Measurements from ENCODE around the gene DTX3L.

The DTX3L gene

DNA sequence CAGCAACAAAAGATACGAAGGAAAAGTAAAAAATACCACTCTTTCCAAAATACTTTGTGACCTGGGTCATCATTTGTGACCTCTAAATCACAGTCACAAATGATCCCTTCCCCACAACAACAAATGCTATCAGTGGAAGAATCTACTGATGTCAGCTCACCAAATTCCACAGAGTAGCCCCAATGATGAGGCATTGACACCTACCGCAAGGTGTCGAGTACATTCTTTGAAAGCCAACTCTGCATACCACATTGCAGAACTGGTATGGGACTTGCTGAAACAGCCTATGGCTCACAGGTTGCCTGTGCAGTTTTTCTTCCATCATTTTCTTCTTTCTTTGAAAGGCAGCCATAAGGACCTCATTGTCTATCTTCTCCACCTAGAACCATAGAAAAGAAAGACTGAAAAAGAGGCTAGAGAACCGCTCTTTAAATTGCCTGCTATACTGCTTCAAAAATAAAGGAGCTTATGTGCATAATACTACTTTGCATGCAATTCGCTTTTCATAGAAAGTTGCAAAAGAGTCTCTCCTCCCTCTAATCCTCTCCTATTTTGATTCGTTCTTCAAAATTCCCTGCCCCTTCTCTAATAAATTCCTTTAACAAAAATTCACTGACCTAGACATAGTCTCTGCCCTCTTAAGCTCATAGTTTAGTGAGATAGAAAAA is 28.0 kb upstream of the DTX3L start:
- no peaks in the 10 kb centered on the region for H3K36me3 ChIP-seq (ENCODE audit: control insufficient read depth, insufficient read depth, low read length)
- WGBS (ENCODE audit: insufficient coverage, insufficient read length): no CpG with 5 or more reads among the region's 6 CpGs
- H3K4me3 ChIP-seq (ENCODE audit: low read length): no peak overlapping the region
- H3K4me1 ChIP-seq (ENCODE audit: control insufficient read depth, insufficient read depth, low read length): no peaks in the 10 kb centered on the region
- no peak for DNase-seq (ENCODE audit: low read depth, low spot score)
- no peaks in the 10 kb centered on the region for H3K27me3 ChIP-seq (ENCODE audit: control insufficient read depth, insufficient read depth, low read length)
- H3K9me3 ChIP-seq (ENCODE audit: control insufficient read depth, insufficient read depth, low read length): no peaks in the 10 kb centered on the region
- H3K27ac ChIP-seq (ENCODE audit: low read length): no peak overlapping the region

DNA sequence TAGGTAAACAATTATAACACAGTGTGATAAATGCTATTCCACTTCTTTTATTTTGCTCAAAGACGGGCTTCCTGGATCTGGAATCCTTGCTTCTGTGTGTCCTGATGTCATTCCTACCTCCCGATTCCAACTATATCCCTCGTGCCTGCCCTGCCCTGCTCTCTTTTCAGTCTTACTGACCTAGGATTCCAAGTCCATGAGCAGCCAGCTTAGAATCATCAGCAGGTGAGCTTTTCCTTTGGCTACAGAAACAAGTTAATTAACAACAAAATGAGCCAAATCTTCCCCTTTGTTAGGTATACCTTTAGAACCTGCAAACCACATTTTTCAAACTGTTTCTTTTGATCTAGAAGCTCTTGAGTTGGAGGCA is 27.5 kb upstream of the DTX3L start:
- H3K4me1 ChIP-seq (ENCODE audit: control insufficient read depth, insufficient read depth, low read length): no peaks in the 10 kb centered on the region
- H3K4me3 ChIP-seq (ENCODE audit: low read length): no peak overlapping the region
- H3K9me3 ChIP-seq (ENCODE audit: control insufficient read depth, insufficient read depth, low read length): no peaks in the 10 kb centered on the region
- H3K36me3 ChIP-seq (ENCODE audit: control insufficient read depth, insufficient read depth, low read length): no peaks in the 10 kb centered on the region
- H3K27ac ChIP-seq (ENCODE audit: low read length): no peak overlapping the region
- H3K27me3 ChIP-seq (ENCODE audit: control insufficient read depth, insufficient read depth, low read length): no peaks in the 10 kb centered on the region
- DNase-seq (ENCODE audit: low read depth, low spot score): no peak
- no CpG with 5 or more reads among the region's 3 CpGs for WGBS (ENCODE audit: insufficient coverage, insufficient read length)

DNA sequence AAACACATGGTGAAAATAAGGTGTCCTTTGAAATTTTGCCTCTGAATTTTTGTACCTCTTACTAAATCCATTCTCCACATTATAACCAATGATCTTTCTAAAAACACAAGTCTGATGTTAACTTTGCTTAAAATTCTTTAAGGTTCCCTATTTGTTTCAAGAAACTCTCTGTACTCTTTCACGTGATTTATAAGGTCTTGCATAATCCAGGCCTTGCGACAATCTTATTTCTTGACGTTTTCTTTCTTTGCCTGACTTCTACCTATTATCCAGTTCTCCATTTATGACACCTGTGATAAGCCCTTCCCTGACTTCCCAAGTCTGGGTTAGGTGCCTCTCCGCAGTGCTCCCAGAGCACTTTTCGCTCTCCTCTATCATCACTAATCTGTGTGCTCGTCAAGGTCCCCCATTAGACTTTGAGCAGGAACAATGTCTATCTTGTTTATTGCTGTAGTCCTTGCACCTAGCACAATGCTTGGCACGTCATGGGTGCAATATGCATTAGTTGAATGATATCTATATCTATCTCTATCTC is 25.1 kb upstream of the DTX3L start:
- Histone ChIP-seq H3K36me3 (ENCODE audit: control insufficient read depth, insufficient read depth, low read length) (no peaks in the 10 kb centered on the region), H3K27me3 (ENCODE audit: control insufficient read depth, insufficient read depth, low read length) (no peaks in the 10 kb centered on the region), H3K27ac (ENCODE audit: low read length) (no peak overlapping the region), H3K4me1 (ENCODE audit: control insufficient read depth, insufficient read depth, low read length) (no peaks in the 10 kb centered on the region), H3K9me3 (ENCODE audit: control insufficient read depth, insufficient read depth, low read length) (no peaks in the 10 kb centered on the region), H3K4me3 (ENCODE audit: low read length) (no peak overlapping the region)
- DNase-seq (ENCODE audit: low read depth, low spot score): no peak
- WGBS (ENCODE audit: insufficient coverage, insufficient read length): no CpG with 5 or more reads among the region's 7 CpGs

GRCh38 chr3:122546151-122546550 is 18.0 kb upstream of the DTX3L start:
- WGBS (ENCODE audit: insufficient coverage, insufficient read length): no CpG with 5 or more reads among the region's 5 CpGs
- Histone ChIP-seq H3K36me3 (ENCODE audit: control insufficient read depth, insufficient read depth, low read length) (no peaks in the 10 kb centered on the region), H3K27ac (ENCODE audit: low read length) (no peak overlapping the region), H3K27me3 (ENCODE audit: control insufficient read depth, insufficient read depth, low read length) (no peaks in the 10 kb centered on the region), H3K4me1 (ENCODE audit: control insufficient read depth, insufficient read depth, low read length) (no peaks in the 10 kb centered on the region), H3K4me3 (ENCODE audit: low read length) (no peak overlapping the region), H3K9me3 (ENCODE audit: control insufficient read depth, insufficient read depth, low read length) (no peaks in the 10 kb centered on the region)
- no peak for DNase-seq (ENCODE audit: low read depth, low spot score)

- no peaks in the 10 kb centered on the region for H3K4me1 ChIP-seq (ENCODE audit: control insufficient read depth, insufficient read depth, low read length)
- H3K4me3 ChIP-seq (ENCODE audit: low read length): no peak overlapping the region
- no peak for DNase-seq (ENCODE audit: low read depth, low spot score)
- no peaks in the 10 kb centered on the region for H3K9me3 ChIP-seq (ENCODE audit: control insufficient read depth, insufficient read depth, low read length)
- no peaks in the 10 kb centered on the region for H3K27me3 ChIP-seq (ENCODE audit: control insufficient read depth, insufficient read depth, low read length)
- H3K36me3 ChIP-seq (ENCODE audit: control insufficient read depth, insufficient read depth, low read length): no peaks in the 10 kb centered on the region
- WGBS (ENCODE audit: insufficient coverage, insufficient read length): no CpG with 5 or more reads among the region's 3 CpGs
- no peak overlapping the region for H3K27ac ChIP-seq (ENCODE audit: low read length)
Observed at GRCh38 chr3:122548076-122548475, 16.1 kb upstream of the DTX3L start.

DNA sequence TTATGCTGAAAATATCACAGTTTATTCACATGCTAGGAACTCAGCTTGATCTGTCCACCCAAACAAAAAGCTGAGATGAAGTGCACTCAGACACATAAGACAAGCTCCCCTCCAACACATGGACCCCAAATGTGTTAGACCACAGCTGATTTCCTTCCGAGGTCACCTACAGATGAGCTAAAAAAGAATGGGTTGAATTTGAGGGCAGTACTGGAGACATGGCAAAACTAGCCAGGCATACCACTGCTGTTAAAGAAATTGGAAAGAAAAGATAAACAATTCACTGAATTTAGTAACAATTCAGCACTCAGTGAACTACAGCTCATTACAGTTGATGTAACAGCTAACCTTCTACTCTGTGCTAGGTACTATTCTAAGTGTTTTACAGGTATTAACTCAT is 15.5 kb upstream of the DTX3L start:
- DNase-seq (ENCODE audit: low read depth, low spot score): no peak
- WGBS (ENCODE audit: insufficient coverage, insufficient read length): no CpG with 5 or more reads among the region's 1 CpG
- Histone ChIP-seq H3K36me3 (ENCODE audit: control insufficient read depth, insufficient read depth, low read length) (no peaks in the 10 kb centered on the region), H3K27ac (ENCODE audit: low read length) (no peak overlapping the region), H3K4me3 (ENCODE audit: low read length) (no peak overlapping the region), H3K4me1 (ENCODE audit: control insufficient read depth, insufficient read depth, low read length) (no peaks in the 10 kb centered on the region), H3K27me3 (ENCODE audit: control insufficient read depth, insufficient read depth, low read length) (no peaks in the 10 kb centered on the region), H3K9me3 (ENCODE audit: control insufficient read depth, insufficient read depth, low read length) (no peaks in the 10 kb centered on the region)

GRCh38 chr3:122553171-122553570 is 11.0 kb upstream of the DTX3L start:
- no peaks in the 10 kb centered on the region for H3K9me3 ChIP-seq (ENCODE audit: control insufficient read depth, insufficient read depth, low read length)
- H3K4me3 ChIP-seq (ENCODE audit: low read length): no peak overlapping the region
- no peak for DNase-seq (ENCODE audit: low read depth, low spot score)
- H3K4me1 ChIP-seq (ENCODE audit: control insufficient read depth, insufficient read depth, low read length): no peaks in the 10 kb centered on the region
- H3K27ac ChIP-seq (ENCODE audit: low read length): no peak overlapping the region
- no peaks in the 10 kb centered on the region for H3K27me3 ChIP-seq (ENCODE audit: control insufficient read depth, insufficient read depth, low read length)
- H3K36me3 ChIP-seq (ENCODE audit: control insufficient read depth, insufficient read depth, low read length): no peaks in the 10 kb centered on the region
- WGBS (ENCODE audit: insufficient coverage, insufficient read length): no CpG with 5 or more reads among the region's 3 CpGs

GRCh38 chr3:122555275-122556071 is 8.7 kb upstream of the DTX3L start:
- no peaks in the 10 kb centered on the region for H3K9me3 ChIP-seq (ENCODE audit: control insufficient read depth, insufficient read depth, low read length)

DNA sequence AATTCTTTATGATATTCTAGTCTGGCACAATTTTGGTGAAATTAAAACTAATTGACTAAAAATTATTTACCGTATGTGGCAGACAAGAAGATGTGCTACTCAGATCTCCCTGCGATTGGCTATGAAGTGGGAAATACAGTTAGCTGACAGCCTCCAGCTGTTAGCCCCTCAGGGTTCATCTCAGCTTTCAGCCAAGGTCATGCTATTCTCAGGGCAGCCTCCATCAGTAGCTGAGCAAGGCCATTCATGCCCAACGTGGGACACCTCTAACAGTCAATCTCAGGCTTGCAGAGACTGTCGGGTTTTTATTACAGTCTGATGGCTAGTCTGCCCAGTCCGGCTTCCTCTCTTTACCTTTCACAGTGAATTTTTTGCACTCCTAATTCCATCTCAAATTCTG is 6.8 kb upstream of the DTX3L start:
- Histone ChIP-seq H3K27me3 (ENCODE audit: control insufficient read depth, insufficient read depth, low read length) (no peaks in the 10 kb centered on the region), H3K36me3 (ENCODE audit: control insufficient read depth, insufficient read depth, low read length) (no peaks in the 10 kb centered on the region), H3K27ac (ENCODE audit: low read length) (no peak overlapping the region), H3K9me3 (ENCODE audit: control insufficient read depth, insufficient read depth, low read length) (no peaks in the 10 kb centered on the region), H3K4me3 (ENCODE audit: low read length) (no peak overlapping the region), H3K4me1 (ENCODE audit: control insufficient read depth, insufficient read depth, low read length) (no peaks in the 10 kb centered on the region)
- no CpG with 5 or more reads among the region's 5 CpGs for WGBS (ENCODE audit: insufficient coverage, insufficient read length)
- DNase-seq (ENCODE audit: low read depth, low spot score): no peak

More at GRCh38 chr3:122555275-122556071, 8.7 kb upstream of the DTX3L start:
- DNase-seq (ENCODE audit: low read depth, low spot score): no peak
- no CpG with 5 or more reads among the region's 6 CpGs for WGBS (ENCODE audit: insufficient coverage, insufficient read length)
- Histone ChIP-seq H3K27me3 (ENCODE audit: control insufficient read depth, insufficient read depth, low read length) (no peaks in the 10 kb centered on the region), H3K4me1 (ENCODE audit: control insufficient read depth, insufficient read depth, low read length) (no peaks in the 10 kb centered on the region), H3K36me3 (ENCODE audit: control insufficient read depth, insufficient read depth, low read length) (no peaks in the 10 kb centered on the region), H3K27ac (ENCODE audit: low read length) (no peak overlapping the region), H3K4me3 (ENCODE audit: low read length) (no peak overlapping the region)

DNA sequence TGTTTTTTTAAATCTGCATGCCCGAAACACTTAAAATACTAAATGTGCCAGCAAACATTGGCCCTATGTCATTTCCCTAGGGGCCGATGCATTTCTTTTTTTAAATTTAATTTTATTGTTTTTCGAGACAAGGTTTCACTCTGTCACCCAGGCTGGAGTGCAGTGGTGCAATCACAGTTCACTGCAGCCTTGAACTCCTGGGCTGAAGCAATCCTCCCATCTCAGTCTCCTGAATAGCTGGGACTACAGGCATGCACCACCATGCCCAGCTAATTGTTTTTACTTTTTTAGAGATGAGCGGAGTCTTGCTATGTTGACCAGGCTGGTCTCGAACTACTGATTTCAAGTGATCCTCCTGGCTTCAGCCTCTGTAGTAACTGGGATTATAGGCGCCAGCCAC is 5.5 kb upstream of the DTX3L start:
- Histone ChIP-seq H3K4me1 (ENCODE audit: control insufficient read depth, insufficient read depth, low read length) (no peaks in the 10 kb centered on the region; the same call in 1 of the 2 replicates), H3K9me3 (ENCODE audit: control insufficient read depth, insufficient read depth, low read length) (no peaks in the 10 kb centered on the region), H3K27me3 (ENCODE audit: control insufficient read depth, insufficient read depth, low read length) (no peaks in the 10 kb centered on the region), H3K36me3 (ENCODE audit: control insufficient read depth, insufficient read depth, low read length) (no peaks in the 10 kb centered on the region), H3K27ac (ENCODE audit: low read length) (no peak overlapping the region), H3K4me3 (ENCODE audit: low read length) (no peak overlapping the region)
- DNase-seq (ENCODE audit: low read depth, low spot score): no peak
- WGBS (ENCODE audit: insufficient coverage, insufficient read length): no CpG with 5 or more reads among the region's 6 CpGs
